Frontal cortex (tissue), 4 donors: ENCODE results near the gene PRPF18. TPM values are rescaled to one million over a fixed set of nuclear protein-coding genes. Genes with fewer than 3 reads are reported as not detected.

ENCODE experiments used
- DNase-seq, 2 donors: peaks; one replicate each; pipeline ENCODE4 v3.0.0; 2012; ENCODE audit warnings: low spot score in 2 of 2
- FAIRE-seq: peaks from 2 replicates; lab custom pipeline; 2012; peaks lifted over from hg19 to GRCh38; lab: Jason Lieb, UNC
- total RNA-seq: library from RNA; depleted of rRNA; stranded (reverse); fragments of >200 nt; gene quantifications from one replicate; pipeline ENCODE4 v1.2.3, GENCODE V29; 2014
- donor health status: control.
- donor health status: control.
- donor health status: control.

PRPF18 gene
- total RNA-seq, 1 donor from 2014 or later = 36.7 TPM

GRCh38 chr10:13659887-13660550 lies 73.3 kb downstream of the PRPF18 start:
- FAIRE-seq = no peak
- peak; percentile 75 to 79 for DNase-seq

GRCh38 chr10:13660551-13660920 lies 73.8 kb downstream of the PRPF18 start:
- no peak for FAIRE-seq
- no peak for DNase-seq

DNA sequence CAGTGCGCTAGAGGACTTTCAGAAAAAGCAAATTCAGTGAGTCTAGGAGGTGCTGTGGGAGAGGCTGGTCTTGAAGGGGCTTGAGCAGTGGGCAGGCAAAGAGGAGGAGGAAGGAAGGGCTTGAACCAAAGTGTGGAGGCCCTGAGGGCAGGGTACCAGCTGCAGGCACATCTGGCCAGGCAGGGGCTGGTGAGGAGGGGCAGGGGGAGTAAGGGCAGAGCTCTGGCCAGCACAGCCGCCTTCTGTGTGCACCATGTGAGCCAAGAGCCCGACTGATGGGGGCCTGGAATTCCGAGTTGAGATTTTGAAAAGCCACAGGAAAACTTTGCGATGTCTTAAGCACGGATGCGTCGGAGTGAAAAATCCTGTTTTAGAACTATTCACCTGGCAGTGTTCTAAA lies 74.5 kb downstream of the PRPF18 start:
- FAIRE-seq (no peak), DNase-seq (no peak)

DNA sequence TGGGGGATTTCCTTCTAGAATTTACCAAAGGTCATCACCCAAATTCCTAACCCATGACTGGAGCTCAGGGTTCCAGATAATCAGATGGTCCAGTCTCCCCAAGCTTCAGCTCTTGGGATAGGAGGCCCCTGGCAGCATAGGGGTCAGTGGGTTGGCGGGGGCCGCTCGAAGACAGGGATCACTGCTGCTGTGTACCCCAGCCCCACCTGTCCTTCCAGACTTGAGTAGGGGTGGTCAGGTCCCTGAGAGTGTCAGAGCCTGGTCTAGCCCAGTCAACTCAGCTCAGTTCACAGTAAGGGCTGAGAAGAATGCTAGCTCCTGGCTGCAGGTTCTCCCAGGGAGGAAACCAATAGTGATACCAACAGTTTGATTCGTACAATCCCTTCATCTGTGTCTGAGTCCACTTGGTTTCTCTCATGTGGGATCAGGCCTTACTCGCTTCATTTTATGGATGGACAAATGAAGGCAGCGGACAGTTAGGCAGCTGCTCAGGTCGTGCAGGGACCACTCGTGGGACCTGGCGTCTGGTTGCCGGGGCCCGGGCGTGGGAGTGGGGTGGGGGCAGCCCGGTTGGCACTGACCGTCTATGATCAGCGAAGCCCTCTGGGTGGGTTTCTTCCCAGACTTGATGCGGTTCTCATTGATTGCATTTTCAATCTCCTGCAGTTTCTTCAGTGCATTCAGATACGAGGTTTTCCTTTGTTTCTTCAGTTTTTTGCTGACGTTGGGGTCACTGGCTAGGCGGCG lies 78.9 kb downstream of the PRPF18 start:
- DNase-seq (no peak), FAIRE-seq (no peak)

DNA sequence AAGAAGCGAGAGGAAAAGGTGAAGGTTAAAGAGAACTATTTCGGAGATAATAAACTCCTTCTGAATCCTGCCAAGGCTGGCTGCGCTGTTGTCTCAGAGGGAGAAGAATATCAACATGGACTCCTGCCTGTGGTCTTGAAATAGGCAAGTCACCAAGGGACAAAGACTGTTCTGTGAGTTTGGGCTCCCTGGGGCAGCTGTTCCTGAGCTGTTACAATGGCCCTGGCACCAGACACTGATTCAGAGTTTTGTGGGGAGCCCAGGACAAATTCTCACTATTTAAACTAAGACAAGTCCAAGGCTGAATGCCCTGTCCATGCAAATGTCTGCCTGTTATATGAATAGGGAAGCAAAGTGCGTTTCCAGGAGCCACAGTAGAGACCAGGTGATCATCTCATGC lies 81.4 kb downstream of the PRPF18 start:
- DNase-seq = no peak
- no peak for FAIRE-seq

GRCh38 chr10:13669182-13669855 lies 82.6 kb downstream of the PRPF18 start:
- DNase-seq = no peak
- FAIRE-seq = no peak

DNA sequence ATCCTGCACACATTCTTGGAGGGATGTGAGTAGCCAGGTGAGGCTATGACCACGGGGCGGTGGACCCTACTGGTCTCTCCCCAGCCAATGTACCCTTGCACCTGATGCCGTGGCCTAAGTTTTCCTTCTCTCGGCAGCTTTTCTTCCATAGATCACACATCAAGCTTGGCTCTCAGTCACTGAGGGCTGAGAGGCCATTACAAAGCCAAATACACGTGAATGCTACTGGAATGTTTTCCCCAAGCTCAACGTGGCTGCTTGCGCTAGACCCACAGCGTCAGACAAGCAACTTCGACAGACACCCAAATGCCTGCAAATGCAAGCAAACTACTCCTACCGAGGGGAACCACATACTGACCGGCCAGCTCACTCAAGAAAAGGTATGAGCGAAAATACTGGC lies 83.1 kb downstream of the PRPF18 start:
- FAIRE-seq (no peak), DNase-seq (no peak)

GRCh38 chr10:13670311-13670710 lies 83.5 kb downstream of the PRPF18 start:
- no peak for FAIRE-seq
- DNase-seq = no peak

GRCh38 chr10:13671904-13672303 lies 85.1 kb downstream of the PRPF18 start:
- DNase-seq = no peak
- FAIRE-seq = no peak

DNA sequence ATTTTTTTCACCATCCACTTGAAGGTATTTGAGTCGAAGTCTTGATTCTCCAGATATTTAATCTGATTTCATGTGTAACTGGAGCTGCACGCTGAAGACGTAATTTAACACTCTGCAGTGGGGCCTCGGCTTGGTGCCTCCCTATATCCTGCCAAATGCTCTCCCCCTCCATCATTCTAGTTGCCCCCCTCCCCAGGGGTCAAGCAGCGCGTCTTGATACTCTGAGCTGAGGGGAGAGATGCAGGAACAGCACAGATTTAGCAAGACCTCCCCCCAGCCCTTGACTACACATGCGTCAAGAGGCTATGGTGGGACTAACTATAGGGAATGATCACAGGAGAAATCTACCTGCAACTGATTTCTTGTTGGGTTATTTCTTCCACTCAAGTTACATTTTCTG lies 85.8 kb downstream of the PRPF18 start:
- DNase-seq = no peak
- no peak for FAIRE-seq

GRCh38 chr10:13673156-13673555 lies 86.4 kb downstream of the PRPF18 start:
- FAIRE-seq = no peak
- DNase-seq = no peak

DNA sequence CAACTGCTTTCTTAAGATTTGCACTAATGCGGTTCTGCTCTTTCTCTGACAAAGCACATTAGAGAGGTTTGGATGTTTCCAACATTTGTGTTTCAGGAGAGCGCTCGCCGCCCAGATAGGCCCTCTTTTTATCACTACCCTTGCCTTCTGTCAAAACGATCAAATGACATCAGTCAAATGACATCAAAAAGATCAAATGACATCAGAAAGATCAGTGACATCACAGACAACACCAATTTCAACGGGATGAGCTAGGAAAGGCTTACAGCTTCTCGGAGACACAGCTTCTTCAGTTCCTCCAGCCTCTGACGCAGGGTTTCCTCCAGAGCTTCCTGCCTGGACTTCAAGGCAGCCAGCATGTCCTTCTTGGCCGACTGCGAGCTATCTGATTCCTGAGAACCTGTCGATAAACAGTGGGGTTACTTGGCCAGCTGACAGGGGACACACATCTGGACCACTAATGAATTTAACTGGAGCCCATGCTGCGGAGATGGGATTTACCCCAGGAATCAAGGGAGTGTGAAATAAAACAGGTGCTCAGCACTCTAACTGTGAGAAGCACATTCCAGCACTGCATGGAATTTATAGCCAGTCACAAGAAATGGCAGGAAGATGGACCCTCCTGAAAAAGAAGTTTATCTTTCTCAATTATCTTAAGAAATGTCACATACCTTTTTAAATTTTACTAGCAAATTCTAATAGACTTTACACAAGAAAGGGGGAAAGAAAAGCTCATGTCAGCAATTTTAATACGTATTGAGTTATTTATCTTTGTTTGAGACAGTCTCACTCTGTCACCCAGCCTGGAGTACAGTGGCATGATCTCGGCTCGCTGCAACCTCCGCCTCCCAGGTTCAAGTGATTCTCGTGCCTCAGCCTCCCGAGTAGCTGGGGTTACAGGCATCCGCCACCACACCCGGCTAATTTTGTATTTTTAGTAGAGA lies 88.2 kb downstream of the PRPF18 start:
- DNase-seq (no peak), FAIRE-seq (no peak)

GRCh38 chr10:13678101-13678843 lies 91.5 kb downstream of the PRPF18 start:
- FAIRE-seq (no peak), DNase-seq (no peak)

Other genes starting within 250 kb of the PRPF18 start
- gene SEPHS1, start 238.7 kb upstream of the PRPF18 start, total RNA-seq = 38.7 TPM
- gene BEND7, start 58.0 kb upstream of the PRPF18 start, total RNA-seq = 9.8 TPM